HG02798 (cell line): ENCODE data around the gene ZNF398.

ENCODE experiments used
- ATAC-seq: cut with Tn5 transposase; IDR thresholded peaks from one replicate; pipeline ENCODE4 v1.9.1; 2021; ENCODE audit warnings: mild to moderate bottlenecking; ENCODE audit not compliant: unreplicated experiment, poor library complexity

The ZNF398 gene

DNA sequence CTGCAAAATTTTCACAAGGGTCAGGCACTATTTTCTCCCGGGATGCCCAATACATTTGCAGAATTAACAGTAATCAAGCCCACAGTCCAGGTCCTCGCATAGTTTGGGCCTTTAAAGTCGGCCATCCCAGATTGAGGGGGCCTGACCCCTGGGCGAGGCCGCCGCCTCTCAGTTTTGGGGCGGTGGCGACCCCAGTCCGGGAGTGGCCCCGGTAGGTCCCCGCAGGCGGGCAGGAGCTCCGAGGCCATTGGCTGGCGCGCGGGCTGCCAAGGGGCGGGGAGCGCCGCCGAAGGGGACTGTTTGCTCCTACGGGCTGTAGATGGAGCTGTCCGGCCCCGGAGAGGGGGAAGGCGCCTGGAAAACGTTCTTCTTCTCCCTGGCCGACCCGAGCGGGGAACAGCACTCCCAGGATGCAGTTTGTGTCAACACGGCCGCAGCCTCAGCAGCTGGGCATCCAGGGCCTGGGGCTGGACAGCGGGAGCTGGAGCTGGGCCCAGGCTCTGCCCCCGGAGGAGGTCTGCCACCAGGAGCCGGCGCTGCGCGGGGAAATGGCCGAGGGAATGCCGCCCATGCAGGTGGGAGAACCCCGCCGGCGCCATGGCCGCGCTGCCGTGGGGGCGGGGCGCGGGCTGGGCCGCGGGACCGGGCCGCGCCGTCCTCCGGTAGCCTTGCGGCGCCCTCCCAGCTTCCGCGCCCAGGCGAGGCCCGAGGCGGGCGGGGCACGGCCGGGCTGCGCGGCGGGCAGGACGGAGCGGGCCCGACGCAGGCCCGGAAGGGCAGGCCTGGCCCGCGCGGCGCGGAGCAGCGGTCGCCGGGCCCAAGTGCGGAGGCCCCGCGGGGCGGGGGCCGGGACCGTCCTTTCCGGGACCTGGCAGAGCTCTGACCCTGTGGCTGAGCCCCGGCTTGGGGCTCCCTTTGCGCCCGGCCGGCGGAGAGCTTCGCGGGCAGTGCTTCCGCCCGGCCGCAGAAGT, 48.2 kb downstream of the ZNF398 start, which contains the start of gene ZNF282:
TSS of gene ZNF282 (plus strand) at position 367 of the 971 bp plus-strand sequence. CDS start at position 411, 44 bp downstream.
- ATAC-seq = peak; percentile 92

GRCh38 chr7:149196151-149196704, 49.0 kb downstream of the ZNF398 start:
- ATAC-seq = peak; percentile 8

DNA sequence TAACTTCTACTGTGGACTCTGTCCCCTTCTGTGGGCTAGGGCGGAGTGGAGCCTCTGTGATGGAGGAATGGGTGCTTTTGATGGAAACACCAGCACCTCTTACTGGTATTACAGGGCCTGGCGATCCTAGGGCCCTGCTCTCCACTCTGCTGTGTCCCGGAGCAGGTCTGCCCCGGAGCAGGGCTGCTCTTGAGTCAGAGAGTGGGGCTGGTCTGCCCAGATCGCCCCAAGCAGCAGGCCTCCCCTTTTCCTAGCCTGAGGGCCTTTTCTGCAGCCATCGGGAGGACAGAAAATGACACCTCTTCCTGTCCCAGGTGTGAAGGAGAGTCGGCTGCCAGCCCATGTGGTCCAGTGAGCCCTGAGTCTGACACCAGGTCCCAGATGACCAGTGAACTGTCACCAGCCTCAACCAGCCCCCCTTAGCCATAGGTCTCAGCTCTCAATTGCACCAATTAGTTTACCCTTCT, 49.5 kb downstream of the ZNF398 start:
- peak; percentile 11 for ATAC-seq

- no peak for ATAC-seq
These were observed 50.4 kb downstream of the ZNF398 start for GRCh38 chr7:149197675-149198074.

DNA sequence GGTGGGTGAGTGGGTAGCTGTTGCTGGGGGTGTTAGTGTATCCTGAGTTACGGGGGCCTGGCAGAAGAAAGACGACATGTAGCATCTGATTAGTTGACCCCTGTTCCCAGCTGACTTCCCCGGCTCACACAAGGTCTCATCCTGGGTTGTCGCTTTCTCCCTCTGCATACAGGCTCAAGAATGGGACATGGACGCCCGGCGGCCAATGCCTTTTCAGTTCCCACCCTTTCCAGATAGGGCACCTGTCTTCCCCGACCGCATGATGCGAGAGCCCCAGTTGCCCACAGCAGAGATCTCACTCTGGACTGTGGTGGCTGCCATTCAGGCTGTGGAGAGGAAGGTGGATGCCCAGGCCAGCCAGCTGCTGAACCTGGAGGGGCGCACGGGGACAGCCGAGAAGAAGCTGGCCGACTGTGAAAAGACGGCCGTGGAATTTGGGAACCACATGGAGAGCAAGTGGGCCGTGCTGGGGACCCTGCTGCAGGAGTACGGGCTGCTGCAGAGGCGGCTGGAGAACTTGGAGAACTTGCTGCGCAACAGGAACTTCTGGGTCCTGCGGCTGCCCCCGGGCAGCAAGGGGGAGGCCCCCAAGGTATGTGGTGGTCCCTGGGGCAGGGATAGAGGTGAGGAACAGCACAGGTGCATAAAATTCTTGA, 51.0 kb downstream of the ZNF398 start:
- ATAC-seq = no peak

DNA sequence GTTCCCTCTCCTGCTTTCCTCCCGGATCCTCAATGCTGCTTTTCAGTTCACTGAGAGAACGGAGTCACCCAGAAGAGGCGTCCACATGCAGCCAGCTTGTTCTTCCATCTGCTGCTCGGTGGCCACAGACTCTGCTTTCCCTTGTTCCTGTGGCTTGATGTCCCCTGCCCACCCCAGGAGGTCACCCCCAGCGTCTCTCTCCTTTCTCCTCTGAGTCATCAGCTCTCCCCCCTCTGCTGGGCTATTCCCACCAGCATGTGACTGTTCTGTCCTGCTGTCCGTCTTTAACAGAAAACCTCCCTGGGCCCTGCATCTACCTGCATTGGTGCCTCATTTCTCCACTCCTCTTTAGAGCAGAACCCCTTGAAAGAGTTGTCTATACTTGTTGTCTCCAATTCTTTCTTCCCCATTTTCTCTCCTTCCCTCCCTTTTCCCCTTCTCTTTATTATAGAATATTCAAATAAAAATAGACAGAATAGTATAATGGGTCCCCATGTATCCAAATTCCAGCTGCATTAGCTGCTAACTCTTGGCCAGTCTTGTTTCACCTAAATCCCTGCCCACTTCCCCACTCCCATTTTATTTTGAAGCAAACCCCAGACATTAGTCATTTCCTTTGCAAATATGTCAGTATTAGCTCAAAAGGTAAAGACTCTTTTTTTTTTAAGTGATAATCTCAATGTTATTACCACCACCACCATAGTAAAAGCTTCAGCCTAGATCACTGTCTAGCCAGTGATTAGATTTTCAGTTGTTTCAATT, 52.2 kb downstream of the ZNF398 start:
- ATAC-seq = no peak

GRCh38 chr7:149202831-149203231, 55.6 kb downstream of the ZNF398 start:
- no peak for ATAC-seq

GRCh38 chr7:149205690-149206381, 58.6 kb downstream of the ZNF398 start:
- no peak for ATAC-seq

- no peak for ATAC-seq
These were observed 60.2 kb downstream of the ZNF398 start for GRCh38 chr7:149207324-149208035.

- peak; percentile 50 for ATAC-seq
These were observed 62.4 kb downstream of the ZNF398 start for GRCh38 chr7:149209518-149210269.

DNA sequence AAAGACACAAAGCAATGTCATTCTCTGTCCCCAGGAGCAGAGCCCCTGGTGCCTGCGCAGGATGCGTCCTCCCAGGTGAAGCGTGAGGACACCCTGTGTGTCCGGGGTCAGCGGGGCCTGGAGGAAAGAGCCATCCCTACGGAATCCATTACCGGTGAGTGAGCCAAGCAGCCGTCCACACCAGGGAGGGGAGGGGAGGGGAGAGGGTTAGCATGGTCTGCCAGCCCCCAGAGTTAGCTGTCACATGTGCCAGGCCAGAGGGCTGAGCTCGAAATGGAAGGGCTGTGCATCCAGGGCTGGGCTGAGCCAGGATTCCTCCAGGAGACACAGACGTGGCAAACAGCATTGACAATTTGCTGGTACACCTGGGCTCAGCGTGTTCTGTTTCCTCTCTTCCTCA, 63.3 kb downstream of the ZNF398 start:
- no peak for ATAC-seq

- ATAC-seq = no peak
These were observed 66.9 kb downstream of the ZNF398 start for GRCh38 chr7:149214020-149214720.

DNA sequence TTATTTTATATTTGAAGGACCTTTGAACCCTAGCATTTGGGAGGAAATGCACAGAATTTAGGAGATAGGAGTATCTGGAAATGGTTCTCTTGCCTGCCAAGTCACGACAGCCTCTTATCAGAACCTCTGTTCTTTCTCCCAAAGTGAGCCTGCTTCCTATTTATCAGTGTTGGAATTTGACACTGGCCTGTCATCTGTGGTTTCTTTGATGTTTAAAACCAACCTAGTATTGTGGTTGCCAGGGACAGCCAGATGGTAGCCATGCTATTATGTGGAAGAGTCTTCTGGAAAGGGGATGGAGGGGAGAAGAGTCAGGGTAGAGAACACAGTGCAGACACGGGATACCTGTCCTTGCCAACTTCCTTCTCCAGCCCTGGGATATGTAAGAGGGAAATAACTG, 69.1 kb downstream of the ZNF398 start:
- no peak for ATAC-seq

DNA sequence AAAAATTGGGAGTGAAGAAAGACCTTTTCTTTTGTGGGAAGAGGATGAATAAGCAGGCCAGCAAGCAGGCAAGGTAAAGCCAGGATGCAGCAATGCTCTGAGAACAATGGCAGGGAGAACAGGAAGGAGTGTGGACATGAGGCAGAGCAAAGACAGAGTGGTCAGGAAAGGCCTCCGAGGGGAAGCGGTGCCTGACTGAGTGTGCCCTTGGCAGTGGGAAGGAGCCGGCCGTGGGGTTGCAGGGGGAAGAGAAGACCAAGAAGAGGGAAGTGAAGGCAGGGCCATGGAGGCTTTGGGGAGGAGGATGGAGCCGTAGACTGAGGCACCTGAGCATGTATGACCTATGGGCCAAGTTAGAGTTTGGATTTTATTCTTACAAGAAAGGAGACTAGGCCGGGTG, 70.3 kb downstream of the ZNF398 start:
- no peak for ATAC-seq

DNA sequence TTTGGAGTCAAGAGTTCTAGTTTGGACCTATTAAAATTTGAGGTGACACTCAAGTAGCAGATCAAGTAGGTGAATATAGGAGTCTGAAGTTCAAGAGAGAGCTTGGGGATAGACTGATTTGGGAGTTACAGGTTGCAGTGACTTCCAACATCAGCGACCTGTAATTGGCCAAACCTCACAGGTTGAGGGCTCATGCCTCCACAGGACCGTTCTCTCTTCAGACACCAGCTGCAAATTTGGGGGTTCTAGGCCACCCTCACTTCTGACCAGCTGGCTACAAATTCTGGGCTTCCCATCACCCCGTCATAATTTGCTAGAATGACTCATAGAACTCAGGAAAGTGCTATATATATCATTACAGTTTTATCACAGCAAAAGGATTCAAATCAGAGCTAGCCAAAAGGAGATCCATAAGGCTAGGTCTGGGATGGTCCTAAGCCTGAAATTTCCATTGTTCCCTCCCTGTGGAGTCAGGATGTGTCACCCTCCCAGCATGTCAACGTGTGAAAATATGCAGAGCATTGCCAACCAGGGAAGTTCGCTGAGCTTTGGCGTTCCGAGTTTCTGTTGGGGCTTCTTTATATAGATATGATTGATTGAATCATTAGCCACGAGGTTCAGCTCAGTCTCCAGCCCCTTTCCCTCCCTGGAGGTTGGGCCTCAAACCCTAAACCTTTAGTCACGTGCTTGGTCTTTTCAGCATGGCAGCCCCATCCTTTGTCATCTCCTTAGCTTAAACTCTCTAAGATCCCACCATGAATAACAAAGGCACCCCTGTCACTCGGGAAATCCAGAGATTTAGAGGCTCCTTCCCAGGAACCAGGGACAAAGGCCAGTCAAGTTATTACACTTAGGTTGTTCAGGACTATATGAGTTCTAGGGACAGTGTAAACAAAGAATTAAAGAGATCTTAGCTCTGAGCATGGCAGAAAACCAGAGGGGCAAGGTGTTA, 71.5 kb downstream of the ZNF398 start:
- no peak for ATAC-seq

DNA sequence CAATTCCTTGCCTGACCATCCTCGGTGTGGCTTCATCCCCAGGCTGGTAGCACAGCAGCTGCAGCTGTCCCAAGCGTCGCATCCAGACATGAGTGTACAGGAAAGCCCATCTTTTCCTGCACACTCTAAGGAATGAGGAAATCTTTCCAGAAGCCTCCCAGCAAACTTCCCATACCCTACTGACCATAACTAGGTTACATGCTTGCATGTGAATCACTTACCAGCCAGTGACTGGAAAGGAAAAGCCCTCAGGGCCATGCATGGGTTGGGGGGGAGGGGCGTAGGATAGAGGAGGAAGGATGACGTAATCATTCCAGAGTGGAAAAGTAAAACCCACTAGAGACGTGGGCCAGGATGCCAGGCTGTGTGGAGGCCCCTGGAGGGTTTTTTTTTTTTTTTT, 73.3 kb downstream of the ZNF398 start:
- ATAC-seq = no peak

GRCh38 chr7:149223176-149223575, 75.9 kb downstream of the ZNF398 start:
- no peak for ATAC-seq
